Stimulated activated CD4-positive, alpha-beta T cell treated with anti-CD3 and anti-CD28 coated beads, Interleukin-1b, Interleukin-23, amount 100 ng/mL, for 48 hours (primary cell): ENCODE data around the gene AUTS2.

Experiments
- DNase-seq: peaks from one replicate; pipeline ENCODE4 v3.0.0-alpha.2; 2020

Gene AUTS2

DNA sequence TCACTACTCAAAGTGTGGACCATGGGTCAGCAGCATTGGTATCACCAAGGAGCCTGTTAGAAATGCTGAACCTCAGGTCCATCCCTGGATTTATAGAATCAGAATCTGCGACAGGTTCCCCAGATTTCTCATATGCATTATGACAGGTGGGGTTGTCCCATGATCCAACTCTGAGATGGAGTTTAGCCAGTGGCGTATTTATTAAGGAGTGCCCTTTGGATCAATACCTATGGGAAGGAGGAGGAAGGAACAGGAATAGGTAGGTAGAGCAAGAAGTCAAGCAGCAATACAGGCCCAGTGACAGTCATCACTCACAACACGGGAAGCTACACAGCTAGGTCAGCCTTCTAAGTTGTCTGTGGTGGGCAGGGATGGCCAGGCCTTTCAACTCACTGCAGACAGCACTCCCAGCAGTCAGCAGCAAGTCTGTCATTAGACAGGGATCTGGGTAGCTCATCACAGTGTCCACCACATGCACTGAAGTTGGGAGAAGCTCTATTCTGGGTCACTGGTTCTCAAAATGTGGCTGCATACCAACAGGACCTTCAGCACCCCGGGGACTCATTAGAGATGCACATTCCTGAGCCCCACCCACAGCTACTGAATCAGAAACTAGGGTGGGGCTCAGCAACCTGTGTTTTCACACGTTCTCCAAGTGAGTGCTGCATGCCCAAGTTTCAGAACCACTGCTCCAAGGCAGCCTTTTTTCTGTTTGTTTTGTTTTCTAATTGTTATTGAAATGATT, 1001.3 kb downstream of the AUTS2 start:
- no peak for DNase-seq

DNA sequence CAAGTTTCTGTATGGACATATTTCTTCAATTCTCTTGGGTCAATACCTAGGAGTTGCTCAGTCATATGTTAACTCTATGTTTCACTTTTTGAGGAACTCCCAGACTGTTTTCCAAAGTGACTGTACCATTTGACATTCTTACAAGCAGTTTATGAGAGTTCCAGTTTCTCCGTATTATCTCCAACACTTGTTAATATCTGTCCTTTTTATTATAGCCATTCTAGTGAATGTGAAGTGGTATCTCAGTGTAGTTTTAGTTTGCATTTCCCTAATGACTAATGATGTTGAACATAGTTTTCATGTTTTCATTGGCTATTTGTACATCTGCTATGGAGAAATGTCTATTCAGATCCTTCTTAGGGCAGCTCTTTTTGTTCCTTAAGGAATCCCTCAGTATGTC, 1002.7 kb downstream of the AUTS2 start:
- no peak for DNase-seq

DNA sequence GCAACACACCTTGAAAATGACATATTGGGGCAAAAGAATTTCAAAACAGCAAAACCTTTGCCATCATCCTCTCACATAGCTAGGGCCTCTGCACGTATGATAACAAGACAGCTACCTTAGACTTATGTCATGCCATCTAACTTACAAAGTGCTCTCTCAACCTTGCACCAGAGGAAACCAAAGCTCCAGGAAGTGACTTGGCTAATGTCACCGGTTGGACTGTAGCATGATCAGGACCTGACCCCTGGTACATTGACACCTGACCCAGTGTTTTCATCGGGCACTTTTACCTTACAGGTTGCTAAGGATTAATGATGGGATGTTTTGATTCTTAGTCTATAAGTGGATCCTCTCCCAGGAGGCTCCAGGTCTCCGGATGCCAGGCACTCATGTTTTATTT, 1003.8 kb downstream of the AUTS2 start:
- no peak for DNase-seq

DNA sequence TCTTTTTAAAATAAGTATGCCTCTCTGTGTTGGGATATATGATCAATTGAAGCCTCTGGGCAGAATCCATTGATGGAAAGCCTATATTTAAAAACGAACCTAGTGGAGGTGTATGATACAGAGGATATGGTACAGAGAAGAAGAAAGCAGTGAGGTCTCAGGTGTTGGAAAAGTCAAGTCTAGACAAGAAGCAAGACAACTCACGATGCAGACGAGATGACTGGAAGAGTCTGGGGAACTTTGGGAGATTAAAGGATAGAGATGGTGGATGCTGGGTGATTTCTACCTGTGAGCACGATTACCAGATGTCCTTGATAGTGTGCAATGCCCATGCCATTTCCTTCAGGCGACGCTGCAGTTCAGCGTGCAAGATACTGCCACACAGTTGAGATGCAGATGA, 1009.0 kb downstream of the AUTS2 start:
- no peak for DNase-seq

DNA sequence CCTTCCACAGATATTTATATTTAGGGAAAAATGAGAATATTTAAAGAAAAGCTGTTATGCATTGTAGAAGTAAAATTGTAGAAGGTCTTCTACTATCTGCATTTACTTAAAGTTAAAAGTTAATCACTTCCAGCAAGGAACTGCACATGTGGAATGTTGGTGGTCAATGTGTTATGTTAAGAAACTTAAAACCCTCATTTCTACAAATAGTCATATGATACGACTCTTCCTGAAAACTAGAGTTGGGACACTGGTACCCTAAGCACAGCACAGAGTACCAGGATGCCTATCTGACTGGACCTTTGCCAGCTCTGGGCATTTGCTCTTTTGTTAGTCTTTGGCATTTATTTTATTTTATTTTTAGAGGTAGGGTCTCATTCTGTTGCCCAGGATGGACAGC, 1009.5 kb downstream of the AUTS2 start:
- DNase-seq, result no peak

DNA sequence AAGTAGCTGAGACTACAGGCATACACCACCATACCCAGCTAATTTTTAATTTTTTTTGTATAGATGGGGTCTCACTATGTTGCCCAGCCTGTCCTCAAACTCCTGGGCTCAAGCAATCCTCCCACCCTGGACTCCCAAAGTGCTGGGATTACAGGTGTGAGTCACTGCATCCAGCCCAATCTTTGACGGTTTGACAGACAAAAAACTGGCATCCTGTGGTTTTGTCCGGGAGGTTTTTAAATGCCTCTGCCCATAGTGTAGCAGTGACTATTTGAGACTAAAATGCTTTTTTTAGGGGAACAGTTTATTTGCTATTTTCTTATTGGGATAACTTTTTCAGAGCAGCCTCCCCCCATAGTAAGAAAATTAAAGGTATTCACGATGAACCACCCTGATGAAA, 1010.0 kb downstream of the AUTS2 start:
- no peak for DNase-seq

DNA sequence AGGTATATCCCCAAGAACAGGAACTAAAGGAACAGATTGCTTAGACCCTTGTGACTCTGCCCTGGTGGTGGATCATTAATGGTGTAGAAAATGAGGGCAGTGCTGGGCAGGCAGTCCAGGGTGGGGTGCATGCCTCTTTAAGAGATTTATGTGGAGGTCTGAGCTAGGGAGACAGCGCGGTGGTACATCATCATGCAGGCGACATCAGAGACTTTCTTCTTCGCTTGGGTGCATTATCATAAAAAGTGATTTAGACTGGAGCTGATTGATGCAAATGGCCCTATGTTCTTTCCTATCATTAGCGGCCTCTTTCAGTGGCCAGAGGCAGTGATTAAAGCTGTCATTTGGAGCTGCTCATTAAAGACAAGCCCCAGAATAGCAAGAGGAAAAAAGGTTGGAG, 1014.5 kb downstream of the AUTS2 start:
- no peak for DNase-seq

DNA sequence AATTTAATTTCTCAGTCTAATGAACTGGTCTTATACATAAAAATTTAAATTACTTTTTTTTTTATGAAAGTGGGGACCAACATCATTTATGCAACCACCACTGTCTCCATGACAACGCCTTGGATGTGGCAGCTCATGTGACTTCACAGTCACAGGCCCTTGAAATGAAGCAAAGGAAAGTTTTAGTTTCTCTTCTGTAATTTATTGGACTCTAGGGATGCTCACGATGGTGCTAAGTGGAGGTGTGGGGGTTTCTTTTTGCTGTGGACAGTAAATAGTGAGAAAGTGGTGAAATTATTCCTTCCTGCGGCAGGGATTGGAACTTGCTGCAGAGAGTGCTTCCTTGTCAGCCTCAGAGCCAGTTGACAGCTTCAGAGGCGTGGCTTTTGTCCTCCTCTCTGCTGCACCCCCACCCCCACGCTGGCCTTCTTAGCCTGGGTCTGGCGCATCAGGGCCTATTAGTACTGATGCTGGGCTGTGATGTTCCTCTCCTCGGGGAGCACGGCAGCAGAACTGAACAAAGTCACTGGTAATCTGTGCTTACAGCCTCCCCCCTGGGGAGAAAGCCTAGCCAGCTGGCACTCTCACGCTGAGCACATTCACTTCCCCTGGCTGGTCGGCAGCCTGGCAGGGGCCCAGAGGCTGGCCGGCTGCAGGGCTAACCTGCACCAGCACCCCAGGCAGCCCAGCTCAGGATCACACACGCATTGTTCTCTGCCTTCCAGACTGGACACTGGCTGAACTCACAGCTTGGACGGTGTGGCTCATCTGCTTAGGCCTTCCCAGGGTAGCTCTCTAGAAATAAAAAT, 1016.2 kb downstream of the AUTS2 start:
- no peak for DNase-seq

DNA sequence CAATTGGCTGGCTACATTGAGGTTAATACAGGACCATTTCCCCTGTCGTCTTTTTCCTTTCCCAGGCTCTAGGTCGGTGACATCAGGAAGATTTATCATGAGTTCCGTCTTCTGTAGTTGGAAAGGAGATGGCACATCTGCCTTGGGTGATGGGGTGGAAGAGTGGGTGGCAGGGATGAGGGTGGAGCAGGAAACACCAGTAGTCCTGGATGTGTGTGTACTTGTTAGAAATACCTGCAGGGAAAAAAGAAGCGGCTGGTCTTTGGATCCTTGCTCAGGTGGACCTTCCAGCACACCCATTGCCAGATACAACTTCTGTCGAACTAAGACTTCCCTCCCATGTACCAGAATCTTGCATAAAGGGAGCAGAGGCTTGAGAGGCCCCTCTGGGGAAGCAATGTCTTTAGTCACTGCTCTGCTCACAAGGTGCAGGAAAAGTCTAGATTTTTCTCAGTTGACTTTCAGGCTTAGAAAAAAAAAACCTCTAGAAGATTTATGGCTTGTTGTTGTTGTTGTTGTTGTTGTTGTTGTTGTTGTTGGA, 1016.9 kb downstream of the AUTS2 start:
- DNase-seq, result no peak

DNA sequence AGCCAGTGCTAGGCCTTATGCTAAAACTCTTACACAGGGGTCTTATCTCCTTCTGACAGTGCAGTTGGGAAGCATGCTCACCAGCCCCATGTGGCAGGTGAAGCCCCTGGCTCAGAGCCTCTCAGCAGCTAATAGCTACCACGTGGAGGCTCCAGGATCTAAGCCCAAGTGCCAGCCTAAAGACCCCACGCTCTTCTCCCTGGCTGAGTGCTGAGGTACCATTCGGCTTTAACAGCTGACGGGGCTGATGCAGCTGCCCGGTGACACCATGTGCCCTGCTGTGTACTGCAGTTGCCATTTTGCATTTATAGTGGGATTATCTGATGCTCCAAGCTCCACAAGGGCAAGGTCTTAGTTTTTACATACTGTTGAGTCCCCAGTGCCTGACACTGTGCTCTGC, 1017.9 kb downstream of the AUTS2 start:
- DNase-seq, result no peak

DNA sequence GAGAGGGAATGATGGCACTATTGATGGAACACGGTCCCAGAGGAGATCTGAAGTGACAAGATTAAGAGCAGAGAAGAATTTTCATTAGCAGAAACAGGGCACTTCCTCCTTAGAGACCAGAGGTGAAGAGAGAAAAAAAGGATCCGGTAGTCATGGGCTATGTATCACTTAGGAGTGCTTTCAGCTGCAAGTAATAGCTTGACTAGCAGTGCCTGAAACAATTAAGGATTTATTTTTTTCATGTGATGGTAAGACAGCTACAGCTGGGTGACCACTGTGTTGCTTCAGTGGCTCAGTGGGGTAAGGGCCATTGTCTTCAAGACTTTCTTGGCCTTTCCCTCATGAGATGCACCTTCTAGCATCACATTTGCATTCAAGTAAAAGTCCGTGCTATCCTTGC, 1018.5 kb downstream of the AUTS2 start:
- no peak for DNase-seq

DNA sequence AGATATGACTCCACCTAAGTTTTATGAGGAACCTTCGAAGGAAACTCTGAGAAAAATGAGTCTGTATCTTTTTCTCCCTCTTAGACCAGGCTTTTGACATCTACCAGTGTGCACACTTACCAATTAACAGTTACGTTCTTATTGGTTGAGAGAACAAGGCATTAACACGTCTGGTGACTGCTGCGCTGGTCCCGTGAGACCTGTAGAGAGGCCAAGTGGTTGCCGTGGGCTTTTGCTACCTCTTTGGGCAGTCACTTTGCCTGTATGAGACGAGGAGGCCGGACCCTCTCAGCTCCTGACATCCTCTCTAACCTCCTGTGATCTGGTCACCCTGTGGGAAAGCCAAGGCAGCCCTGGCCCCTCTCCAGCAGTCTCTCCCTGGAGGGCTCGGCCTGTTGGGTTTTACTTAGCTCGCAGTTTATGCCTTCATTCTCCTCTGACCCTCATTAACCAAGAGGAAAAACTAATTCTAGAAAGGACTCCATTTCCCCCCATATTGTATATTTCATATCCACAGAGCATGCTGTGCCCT, 1019.8 kb downstream of the AUTS2 start:
- DNase-seq, result no peak

DNA sequence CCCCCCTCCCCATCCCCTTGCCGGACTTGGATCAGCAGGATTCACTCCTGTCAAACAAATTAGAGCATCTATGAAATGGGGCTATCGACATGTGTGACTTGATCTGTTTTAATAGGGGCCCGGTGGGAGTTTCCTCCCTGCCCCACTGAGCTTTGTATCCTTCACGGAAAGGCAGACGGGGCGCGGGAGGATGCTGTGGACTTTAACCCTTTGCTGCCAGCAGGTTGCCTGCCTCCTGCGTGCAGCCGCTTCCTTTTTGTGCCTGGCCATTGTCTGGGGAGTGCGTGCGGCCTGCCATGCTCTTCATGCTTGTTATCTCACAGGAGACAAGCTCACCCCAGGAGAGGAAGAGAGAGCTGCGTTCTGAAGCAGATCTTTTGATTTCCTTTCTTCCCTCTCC, 1020.9 kb downstream of the AUTS2 start:
- DNase-seq, result no peak

DNA sequence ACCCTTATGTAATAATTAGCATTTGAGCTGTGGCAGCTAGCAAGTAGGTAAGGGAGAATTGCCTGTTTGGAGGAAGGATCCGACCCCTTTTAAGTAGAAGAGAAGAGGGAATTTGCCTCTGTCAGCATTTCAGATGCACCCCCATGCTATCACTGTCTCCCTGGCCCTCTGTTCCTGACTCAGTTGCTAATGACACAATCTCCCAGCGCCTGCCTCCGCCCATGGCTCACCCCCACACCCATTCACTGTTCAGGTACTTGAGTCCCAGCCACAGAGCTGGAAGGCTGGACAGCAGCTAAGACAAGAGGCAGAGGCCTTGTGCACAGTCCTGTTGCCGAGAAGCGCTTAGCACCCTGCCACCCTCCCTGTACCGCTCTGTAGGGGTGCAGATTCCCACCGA, 1021.4 kb downstream of the AUTS2 start:
- DNase-seq, result no peak

DNA sequence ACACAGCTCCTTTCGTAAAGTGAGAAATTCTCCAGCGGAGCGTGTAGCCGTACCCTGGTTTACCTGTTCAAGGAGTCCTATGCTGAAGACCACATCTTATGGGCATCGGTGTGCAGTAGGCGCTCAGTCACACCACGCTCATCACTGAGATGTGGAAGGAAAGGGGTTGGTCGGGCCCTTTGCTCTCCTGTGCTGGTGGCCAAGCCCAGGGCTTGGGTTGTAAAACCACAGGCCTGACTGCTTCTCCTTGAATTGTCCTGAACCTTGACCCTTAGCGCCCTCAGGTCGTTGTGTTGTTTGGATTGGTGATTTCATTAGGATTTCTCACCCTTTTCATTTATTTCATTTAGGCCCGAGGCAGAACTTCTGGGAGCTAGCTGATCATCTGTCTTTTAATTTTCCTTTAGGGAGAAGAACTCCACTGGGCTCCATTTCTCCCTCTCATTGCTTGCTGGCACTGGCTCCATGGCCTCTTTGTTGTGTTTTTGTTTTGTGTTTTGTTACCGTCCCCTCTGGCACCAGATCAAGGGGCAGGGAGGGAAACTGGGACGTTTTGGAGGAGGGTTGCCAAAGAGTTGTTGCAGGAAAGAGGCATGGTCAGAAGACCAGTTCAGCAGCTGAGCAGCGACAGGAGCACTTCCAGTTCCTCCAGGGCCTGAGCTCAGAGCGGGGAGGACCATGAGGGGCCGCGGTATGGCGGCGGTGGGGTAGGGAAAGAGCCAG, 1022.2 kb downstream of the AUTS2 start:
- no peak for DNase-seq

DNA sequence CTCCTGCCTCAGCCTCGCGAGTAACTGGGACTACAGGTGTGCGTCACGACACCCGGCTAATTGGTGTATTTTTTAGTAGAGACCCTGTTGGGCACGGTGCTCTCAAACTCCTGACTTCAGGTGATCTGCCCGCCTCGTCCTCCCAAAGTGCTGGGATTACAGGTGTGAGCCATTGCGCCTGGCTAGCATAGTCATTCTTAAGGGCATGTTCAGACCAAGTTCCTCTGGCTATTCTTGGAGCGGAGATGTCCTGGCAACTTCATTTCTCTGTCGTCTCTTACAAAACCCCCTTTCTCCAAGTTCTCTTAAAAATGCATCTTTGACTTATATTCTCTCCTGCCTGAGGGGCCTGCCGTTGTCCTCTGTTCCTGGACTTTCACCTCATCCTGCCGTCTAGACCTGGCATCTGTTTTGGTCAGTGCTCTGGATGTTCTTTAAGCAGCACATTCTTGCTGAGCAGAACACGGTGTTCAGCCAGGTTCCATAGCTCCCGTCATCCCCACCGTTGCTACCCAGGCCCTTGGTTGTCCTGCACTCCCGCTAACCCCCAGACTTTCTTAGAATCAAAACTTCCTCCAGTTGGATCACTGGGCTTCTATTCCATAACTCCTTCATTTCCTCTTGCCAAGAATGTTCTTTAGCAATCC, 1023.8 kb downstream of the AUTS2 start:
- no peak for DNase-seq

DNA sequence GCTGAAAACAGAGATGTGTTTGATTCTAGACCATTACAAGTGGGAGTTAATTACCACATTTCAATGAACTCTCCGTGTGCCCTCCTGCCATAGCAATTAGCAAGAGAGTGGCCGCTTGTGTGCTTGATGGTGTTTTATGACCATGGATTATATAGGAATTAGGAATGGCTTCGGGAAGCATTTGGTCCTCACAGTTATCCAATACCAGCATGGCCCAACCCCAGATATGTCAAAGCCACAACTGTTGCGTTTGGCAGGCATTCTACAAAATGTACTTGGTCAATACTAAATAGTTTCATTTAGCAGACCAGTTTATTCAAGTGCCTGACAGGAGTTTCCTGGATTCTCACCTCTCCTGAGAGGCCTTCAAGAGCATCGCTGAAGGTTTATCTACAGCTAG, 1024.7 kb downstream of the AUTS2 start:
- no peak for DNase-seq

DNA sequence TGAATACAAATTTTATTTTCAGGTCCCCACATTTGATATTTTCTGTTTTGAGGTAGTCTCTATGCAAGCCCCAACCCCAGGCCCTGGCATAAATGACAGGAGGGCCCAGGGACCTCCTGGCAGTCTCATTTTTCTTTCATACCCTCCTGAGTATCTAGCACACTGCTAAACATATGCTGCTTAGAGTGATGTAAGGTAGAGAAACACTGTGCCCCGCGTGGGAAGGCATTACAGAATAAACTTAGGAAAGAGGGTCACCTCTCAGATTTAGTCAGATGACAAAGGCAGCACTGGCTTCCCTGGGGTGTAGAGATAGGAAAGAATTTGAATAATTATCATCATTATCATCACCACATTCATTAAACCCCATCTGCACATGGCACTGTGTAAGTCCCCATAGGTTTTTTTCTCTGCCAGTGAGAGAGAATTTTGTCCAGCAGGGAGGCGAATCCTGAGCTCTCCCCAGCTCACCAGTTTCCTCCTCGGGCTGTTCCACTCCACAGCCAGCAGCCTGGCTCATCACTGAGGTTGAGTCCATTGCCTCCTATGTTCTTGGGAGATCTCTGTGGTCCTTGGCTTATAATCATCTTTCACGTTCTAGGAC, 1026.3 kb downstream of the AUTS2 start:
- no peak for DNase-seq

DNA sequence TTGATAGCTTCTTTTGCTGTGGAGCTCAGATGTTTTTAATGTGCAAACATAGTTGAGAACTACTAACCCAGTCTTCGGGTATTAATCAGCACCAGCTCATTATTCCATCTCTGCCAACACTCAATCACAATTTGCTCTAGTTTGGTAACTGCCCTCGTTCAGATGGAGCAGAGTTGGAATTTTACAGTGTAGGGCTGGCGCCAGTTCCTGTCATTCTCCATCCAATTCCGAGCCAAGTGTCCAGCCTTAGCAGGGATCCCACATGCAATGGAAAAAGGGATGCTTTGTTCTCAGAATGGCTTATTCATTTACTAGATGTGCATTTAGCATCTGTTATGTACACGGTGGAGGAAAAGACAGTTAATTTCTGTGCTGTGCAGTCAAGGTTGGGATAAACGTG, 1029.2 kb downstream of the AUTS2 start:
- DNase-seq, result no peak

DNA sequence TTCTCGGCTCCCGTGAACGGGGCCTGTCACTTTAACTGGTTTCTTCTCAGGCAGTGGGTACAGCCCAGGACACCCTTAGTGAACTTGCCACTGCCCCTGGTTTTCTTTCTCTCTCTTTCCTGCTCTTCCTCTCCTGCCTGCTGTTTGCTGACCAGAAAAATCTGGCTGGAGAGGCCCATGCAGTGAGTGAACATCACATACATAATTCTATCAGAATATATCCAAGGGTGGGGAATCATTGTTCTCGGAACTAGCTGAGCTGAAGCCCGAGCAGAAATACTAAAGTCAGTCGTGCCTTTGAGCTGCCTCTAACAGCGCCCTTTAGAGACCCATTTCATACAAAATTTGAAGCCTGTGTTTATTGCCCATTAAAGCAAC, 1032.2 kb downstream of the AUTS2 start:
- no peak for DNase-seq

DNA sequence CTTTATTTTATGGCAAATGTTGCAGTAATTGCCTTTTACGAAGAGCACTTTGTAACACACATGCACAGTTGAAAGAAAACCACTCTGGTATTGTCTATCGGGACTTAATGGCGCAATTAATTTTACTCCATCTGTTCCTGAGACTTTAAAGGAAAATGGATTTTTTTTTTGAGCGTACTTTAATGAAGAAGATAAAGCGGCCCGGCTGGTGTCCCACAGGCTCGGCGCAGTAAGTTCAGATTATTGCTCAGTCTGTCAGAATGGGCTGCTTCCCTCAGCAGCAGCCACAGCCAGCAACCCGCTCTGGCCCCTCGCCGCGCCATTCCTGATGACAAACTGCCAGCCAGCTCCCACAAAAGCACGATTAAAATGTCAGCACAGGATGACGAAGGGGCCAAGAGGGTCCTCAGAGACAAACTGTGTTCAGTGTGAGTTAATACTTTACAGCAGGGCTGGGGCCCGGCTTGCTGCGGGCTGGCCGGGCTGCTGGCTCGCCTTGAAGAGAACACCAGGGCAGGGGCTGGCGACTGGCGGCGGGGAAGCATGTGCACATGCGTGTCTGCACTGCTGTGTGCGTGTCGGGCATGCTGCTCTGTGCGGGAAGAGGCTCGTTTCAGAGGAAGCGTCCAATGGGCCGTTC, 1032.7 kb downstream of the AUTS2 start:
- DNase-seq, result no peak

DNA sequence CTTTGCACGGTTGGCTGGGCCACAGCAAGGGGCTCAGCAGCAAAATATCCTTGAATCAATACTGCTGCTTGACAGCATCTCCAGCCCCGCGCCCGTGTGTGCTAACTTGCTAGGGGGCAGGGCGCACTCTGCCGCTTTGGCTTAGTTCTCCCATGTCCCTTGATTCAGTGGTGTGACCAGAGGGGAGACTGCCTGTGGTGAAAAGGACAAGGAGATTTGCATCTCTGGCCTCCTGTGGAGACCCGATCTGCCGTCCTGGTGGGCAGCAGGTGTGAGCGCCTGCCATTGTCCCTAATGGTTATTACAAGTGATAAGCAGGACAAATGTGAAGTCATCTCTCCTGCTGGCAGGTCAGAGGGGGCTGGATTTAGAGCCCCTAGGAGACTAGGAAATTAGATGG, 1033.4 kb downstream of the AUTS2 start:
- DNase-seq, result no peak
